Tibial nerve (tissue), 4 donors: Measurements from ENCODE around the gene NUFIP2.

Experiments
- EP300 ChIP-seq, 2 donors: sonication (generic); formaldehyde crosslinking; IDR thresholded peaks; one replicate each; pipeline ENCODE4 v1.6.1; 2017; ENCODE audit warnings: antibody characterized with exemption in 2 of 2, mild to moderate bottlenecking in 1 of 2
- POLR2A ChIP-seq, 2 donors: fragments of 450-650 bp; IDR thresholded peaks; one replicate each; pipeline ENCODE4 v1.6.1; 2017; ENCODE audit warnings: antibody characterized with exemption in 2 of 2, mild to moderate bottlenecking in 2 of 2, moderate library complexity in 2 of 2
- TF ChIP-seq, protein P1 (sequence below), 5 experiments: fragments of 200-600 bp in 3 of 5; fragments of 450-650 bp in 2 of 5; sonication (generic) in 3 of 5; IDR thresholded peaks; one replicate each; pipeline ENCODE4 v1.5.1; 2016 to 2019; ENCODE audit warnings: antibody characterized with exemption in 5 of 5, mild to moderate bottlenecking in 3 of 5, moderate library complexity in 2 of 5

- TF ChIP-seq, protein P1, sequence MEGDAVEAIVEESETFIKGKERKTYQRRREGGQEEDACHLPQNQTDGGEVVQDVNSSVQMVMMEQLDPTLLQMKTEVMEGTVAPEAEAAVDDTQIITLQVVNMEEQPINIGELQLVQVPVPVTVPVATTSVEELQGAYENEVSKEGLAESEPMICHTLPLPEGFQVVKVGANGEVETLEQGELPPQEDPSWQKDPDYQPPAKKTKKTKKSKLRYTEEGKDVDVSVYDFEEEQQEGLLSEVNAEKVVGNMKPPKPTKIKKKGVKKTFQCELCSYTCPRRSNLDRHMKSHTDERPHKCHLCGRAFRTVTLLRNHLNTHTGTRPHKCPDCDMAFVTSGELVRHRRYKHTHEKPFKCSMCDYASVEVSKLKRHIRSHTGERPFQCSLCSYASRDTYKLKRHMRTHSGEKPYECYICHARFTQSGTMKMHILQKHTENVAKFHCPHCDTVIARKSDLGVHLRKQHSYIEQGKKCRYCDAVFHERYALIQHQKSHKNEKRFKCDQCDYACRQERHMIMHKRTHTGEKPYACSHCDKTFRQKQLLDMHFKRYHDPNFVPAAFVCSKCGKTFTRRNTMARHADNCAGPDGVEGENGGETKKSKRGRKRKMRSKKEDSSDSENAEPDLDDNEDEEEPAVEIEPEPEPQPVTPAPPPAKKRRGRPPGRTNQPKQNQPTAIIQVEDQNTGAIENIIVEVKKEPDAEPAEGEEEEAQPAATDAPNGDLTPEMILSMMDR (IDR thresholded peaks at IDR 0.05): no peak
- TF ChIP-seq POLR2A (IDR thresholded peaks at IDR 0.05): no peak
- TF ChIP-seq EP300 (IDR thresholded peaks at IDR 0.05): no peak
Measured at GRCh38 chr17:29273924-29274323, 20.0 kb downstream of the NUFIP2 start.
